MM.1S (cell line): Measurements from ENCODE around the gene MRPS23.

Experiments used
- DNase-seq: peaks from one replicate; pipeline ENCODE4 v3.0.0-alpha.2; 2015
- H2AFZ ChIP-seq: fragments of 300-600 bp; sonication (generic); 2 replicates; pipeline ENCODE4 v1.6.0; 2016; ENCODE audit warnings: antibody characterized with exemption, low read length
- H3F3A ChIP-seq: fragments of 300-600 bp; sonication (generic); 2 replicates; pipeline ENCODE4 v1.6.1; 2016; ENCODE audit warnings: mild to moderate bottlenecking, antibody characterized with exemption, low read length, moderate library complexity, mixed read lengths; ENCODE audit not compliant: insufficient read depth
- H3K27ac ChIP-seq: fragments of 300-600 bp; sonication (generic); 2 replicates; pipeline ENCODE4 v1.5.1; 2016; ENCODE audit warnings: mild to moderate bottlenecking, low read length
- H3K27me3 ChIP-seq: fragments of 300-600 bp; sonication (generic); replicated peaks from 2 replicates; pipeline ENCODE4 v1.6.0; 2016; ENCODE audit warnings: low read length; ENCODE audit not compliant: insufficient read depth
- H3K36me3 ChIP-seq: fragments of 300-600 bp; sonication (generic); replicated peaks from 2 replicates; pipeline ENCODE4 v1.6.1; 2016; ENCODE audit warnings: mild to moderate bottlenecking, low read length, mixed read lengths; ENCODE audit not compliant: insufficient read depth
- H3K4me1 ChIP-seq: fragments of 300-600 bp; sonication (generic); 2 replicates; pipeline ENCODE4 v1.6.1; 2016; ENCODE audit warnings: low read length, mixed read lengths
- H3K4me2 ChIP-seq: fragments of 300-600 bp; sonication (generic); 2 replicates; pipeline ENCODE4 v1.6.0; 2016; ENCODE audit warnings: low read depth, low read length
- H3K4me3 ChIP-seq: fragments of 300-600 bp; sonication (generic); 2 replicates; pipeline ENCODE4 v1.5.1; 2016; ENCODE audit warnings: low read length, mixed read lengths
- H3K79me2 ChIP-seq: fragments of 300-600 bp; sonication (generic); 2 replicates; pipeline ENCODE4 v1.6.1; 2016; ENCODE audit warnings: mixed run types, low read length, mixed read lengths
- H3K9ac ChIP-seq: fragments of 300-600 bp; sonication (generic); 2 replicates; pipeline ENCODE4 v1.6.1; 2016; ENCODE audit warnings: low read length, mixed read lengths
- H3K9me2 ChIP-seq: fragments of 300-600 bp; sonication (generic); replicated peaks from 2 replicates; pipeline ENCODE4 v1.6.1; 2016; ENCODE audit warnings: mild to moderate bottlenecking, low read length, mixed read lengths; ENCODE audit not compliant: insufficient read depth
- H3K9me3 ChIP-seq: fragments of 300-600 bp; sonication (generic); replicated peaks from 2 replicates; pipeline ENCODE4 v1.6.1; 2016; ENCODE audit warnings: mild to moderate bottlenecking, low read length, mixed read lengths; ENCODE audit not compliant: insufficient read depth
- H4K20me1 ChIP-seq: fragments of 300-600 bp; sonication (generic); 2 replicates; pipeline ENCODE4 v1.6.1; 2016; ENCODE audit warnings: mild to moderate bottlenecking, low read length, moderate library complexity, mixed read lengths; ENCODE audit not compliant: insufficient read depth
- CTCF ChIP-seq: fragments of 300-600 bp; sonication (generic); IDR thresholded peaks from 2 replicates; pipeline ENCODE4 v1.5.1; 2016; ENCODE audit warnings: antibody characterized with exemption, low read length, mixed read lengths
- EZH2 ChIP-seq: fragments of 300-600 bp; sonication (generic); optimal IDR thresholded peaks from 2 replicates; pipeline ENCODE3; 2017; ENCODE audit warnings: low read depth, mild to moderate bottlenecking, antibody characterized with exemption, low read length, mixed read lengths
- EZH2phosphoT487 ChIP-seq: fragments of 300-600 bp; sonication (generic); IDR thresholded peaks from 2 replicates; pipeline ENCODE4 v1.6.1; 2018; ENCODE audit warnings: antibody characterized with exemption, low read length

The MRPS23 gene

DNA sequence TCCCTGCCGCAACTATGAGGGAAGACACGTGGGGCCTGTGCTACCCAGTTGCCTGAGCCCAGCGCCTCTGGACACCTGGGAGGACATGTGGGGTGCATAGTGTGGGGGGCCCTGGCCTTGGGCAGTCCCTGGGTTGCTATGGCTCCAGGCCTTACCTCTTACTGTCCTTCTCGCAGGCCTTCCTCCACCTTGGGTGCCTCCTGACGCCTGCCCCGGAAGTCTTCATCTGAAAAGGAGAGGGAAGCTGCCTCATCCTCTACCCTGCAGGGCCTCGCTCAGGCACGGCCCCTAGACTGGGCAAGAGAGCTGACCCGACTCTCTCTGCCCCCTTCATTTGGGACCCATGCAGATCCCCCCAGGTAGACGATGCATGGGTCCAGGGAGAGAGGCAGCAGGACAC is 16.5 kb upstream of the MRPS23 start:
- Histone ChIP-seq H3K9me2 (no peaks in the 10 kb centered on the region), H3K27ac (no peak overlapping the region), H3K9me3 (no peaks in the 10 kb centered on the region), H4K20me1 (no peaks in the 10 kb centered on the region), H2AFZ (no peak overlapping the region), H3K27me3 (peaks cover 29% of the 10 kb centered on the region), H3F3A (no peaks in the 10 kb centered on the region), H3K4me1 (peaks cover 9% of the 10 kb centered on the region; the same call in 1 of the 2 replicates), H3K79me2 (no peaks in the 10 kb centered on the region), H3K36me3 (no peaks in the 10 kb centered on the region), H3K9ac (no peak overlapping the region), H3K4me3 (no peak overlapping the region), H3K4me2 (no peak overlapping the region)
- no peak for DNase-seq
- no peak for TF ChIP-seq EZH2
- no peak for TF ChIP-seq CTCF
- TF ChIP-seq EZH2phosphoT487 = no peak

DNA sequence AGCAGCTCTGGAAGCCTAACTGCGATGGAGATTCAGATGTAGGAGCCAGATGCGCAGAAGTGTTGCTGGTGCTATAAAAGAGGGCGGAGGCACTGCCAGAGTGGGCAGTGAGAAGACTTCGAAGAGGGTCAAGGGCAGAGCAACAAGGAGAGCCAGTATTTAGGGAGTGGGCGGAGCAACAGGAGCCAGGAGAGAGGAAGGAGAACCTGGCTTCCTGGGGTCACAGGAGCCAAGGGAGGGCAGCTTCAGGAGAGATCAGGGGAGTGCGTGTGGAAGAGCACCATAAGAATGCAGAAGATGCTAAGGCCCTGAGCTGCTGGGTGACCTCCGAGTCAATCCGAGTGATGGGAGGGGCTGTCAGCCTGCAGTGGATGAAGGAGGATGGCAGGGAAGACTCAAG is 14.4 kb upstream of the MRPS23 start:
- peaks cover 47% of the 10 kb centered on the region for H3K27me3 ChIP-seq
- no peak overlapping the region for H3K9ac ChIP-seq

GRCh38 chr17:57862694-57863667 is 13.1 kb upstream of the MRPS23 start:
- Histone ChIP-seq H3K27me3 (peaks cover 54% of the 10 kb centered on the region), H3F3A (no peaks in the 10 kb centered on the region; the same call in 1 of the 2 replicates), H3K9me2 (no peaks in the 10 kb centered on the region), H3K9ac (no peak overlapping the region), H4K20me1 (no peaks in the 10 kb centered on the region), H3K4me1 (peaks cover 15% of the 10 kb centered on the region), H3K4me2 (no peak overlapping the region), H2AFZ (no peak overlapping the region), H3K79me2 (no peaks in the 10 kb centered on the region), H3K9me3 (no peaks in the 10 kb centered on the region), H3K27ac (no peak overlapping the region), H3K36me3 (no peaks in the 10 kb centered on the region), H3K4me3 (no peak overlapping the region)
- DNase-seq = no peak
- TF ChIP-seq EZH2phosphoT487 = no peak
- no peak for TF ChIP-seq EZH2
- no peak for TF ChIP-seq CTCF

More for the DNA sequence above, 14.4 kb upstream of the MRPS23 start:
- Histone ChIP-seq H4K20me1 (no peaks in the 10 kb centered on the region), H3K79me2 (no peaks in the 10 kb centered on the region), H3F3A (no peaks in the 10 kb centered on the region; the same call in 1 of the 2 replicates), H3K4me3 (no peak overlapping the region), H3K9me2 (no peaks in the 10 kb centered on the region), H3K4me1 (peaks cover 17% of the 10 kb centered on the region), H3K4me2 (no peak overlapping the region), H2AFZ (no peak overlapping the region), H3K36me3 (no peaks in the 10 kb centered on the region), H3K27ac (no peak overlapping the region), H3K9me3 (no peaks in the 10 kb centered on the region)
- no peak for DNase-seq
- TF ChIP-seq EZH2 = no peak
- no peak for TF ChIP-seq EZH2phosphoT487
- no peak for TF ChIP-seq CTCF
